ENCODE measurements around the gene FZD8. TPM values are rescaled to one million over a fixed set of nuclear protein-coding genes. Genes with fewer than 3 reads are reported as not detected.
A peak's percentile ranks its signal among the peaks of the same experiment; 100 is the strongest.

FZD8 gene
- polyA plus RNA-seq, 1 donor (not counting 4 experiments of a cell fraction or from before 2014, with no cell fraction given), result 1.5 TPM

DNA sequence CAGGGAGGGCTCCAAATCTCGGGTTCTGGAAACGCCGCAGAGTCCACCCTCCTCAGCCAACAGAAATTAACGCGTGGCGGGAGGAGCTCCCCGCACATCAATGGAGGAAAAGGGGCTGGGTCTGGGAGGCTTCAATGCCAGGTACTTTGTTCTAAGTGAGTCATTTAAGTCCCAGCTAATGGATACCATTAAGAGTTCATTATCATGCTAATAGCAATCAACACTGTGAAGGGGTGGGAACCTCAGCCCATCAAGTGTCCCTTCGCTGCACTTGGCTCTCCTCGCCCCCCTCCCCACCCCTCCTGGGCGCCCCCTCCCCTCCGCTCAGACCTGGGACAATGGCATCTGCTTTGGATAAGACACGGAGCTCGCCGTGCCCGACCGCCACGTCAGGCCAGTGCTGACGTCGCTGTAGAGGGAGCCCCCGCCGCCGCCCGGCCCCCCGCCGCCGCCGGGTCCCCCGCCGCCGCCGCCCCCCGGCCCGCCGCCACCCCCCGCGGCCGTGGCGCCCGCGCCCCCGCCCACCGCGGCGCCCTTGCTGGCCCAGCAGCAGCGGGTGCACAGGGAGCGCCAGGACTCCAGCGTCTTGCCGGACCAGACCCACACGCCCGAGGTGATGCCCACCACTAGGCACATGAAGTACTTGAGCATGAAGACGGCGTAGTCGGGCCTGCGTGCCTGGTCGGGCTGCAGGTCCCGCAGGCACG is 2.9 kb downstream of the FZD8 start:
- dilution Hi-C loops (cut with MboI; ENCODE audit: extremely low pct_ligation_motif_present, low sequenced_read_pairs), result loop anchor here (25.0 kb wide), 1 partner anchor 1148 kb away; no protein-coding TSS in a partner anchor
- no peak for TF ChIP-seq EZH2 (IDR thresholded peaks at IDR 0.05; ENCODE audit: low read length)
- TF ChIP-seq, protein P1, sequence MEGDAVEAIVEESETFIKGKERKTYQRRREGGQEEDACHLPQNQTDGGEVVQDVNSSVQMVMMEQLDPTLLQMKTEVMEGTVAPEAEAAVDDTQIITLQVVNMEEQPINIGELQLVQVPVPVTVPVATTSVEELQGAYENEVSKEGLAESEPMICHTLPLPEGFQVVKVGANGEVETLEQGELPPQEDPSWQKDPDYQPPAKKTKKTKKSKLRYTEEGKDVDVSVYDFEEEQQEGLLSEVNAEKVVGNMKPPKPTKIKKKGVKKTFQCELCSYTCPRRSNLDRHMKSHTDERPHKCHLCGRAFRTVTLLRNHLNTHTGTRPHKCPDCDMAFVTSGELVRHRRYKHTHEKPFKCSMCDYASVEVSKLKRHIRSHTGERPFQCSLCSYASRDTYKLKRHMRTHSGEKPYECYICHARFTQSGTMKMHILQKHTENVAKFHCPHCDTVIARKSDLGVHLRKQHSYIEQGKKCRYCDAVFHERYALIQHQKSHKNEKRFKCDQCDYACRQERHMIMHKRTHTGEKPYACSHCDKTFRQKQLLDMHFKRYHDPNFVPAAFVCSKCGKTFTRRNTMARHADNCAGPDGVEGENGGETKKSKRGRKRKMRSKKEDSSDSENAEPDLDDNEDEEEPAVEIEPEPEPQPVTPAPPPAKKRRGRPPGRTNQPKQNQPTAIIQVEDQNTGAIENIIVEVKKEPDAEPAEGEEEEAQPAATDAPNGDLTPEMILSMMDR (optimal IDR thresholded peaks at IDR 0.05 in 1 of 3, IDR thresholded peaks at IDR 0.05 in 1 of 3, conservative IDR thresholded peaks at IDR 0.05 in 1 of 3; ENCODE audit: extremely low read depth in 1 of 3, insufficient read depth in 2 of 3, low read length in 3 of 3), result no peak
- peaks cover 16% of the 10 kb centered on the region for H3K4me1 ChIP-seq (ENCODE audit: control insufficient read depth, extremely low read depth, insufficient read depth, low read length)
- H3K9ac ChIP-seq (ENCODE audit: control insufficient read depth, extremely low read depth, insufficient read depth, low read length), result no peak overlapping the region
- H2AFZ ChIP-seq (ENCODE audit: control insufficient read depth, low read length), result no peak overlapping the region
- no peaks in the 10 kb centered on the region for H3K9me3 ChIP-seq (ENCODE audit: control insufficient read depth, low read depth, low read length)
- DNase-seq (ENCODE audit: low read depth, low spot score), result no peak
- H3K27ac ChIP-seq (ENCODE audit: control insufficient read depth, insufficient read depth, low read length), result no peak overlapping the region
- H4K20me1 ChIP-seq (ENCODE audit: control insufficient read depth, extremely low read depth, insufficient read depth, low read length), result no peaks in the 10 kb centered on the region
- H3K27me3 ChIP-seq (ENCODE audit: control insufficient read depth, extremely low read depth, insufficient read depth, low read length), result peaks cover 5% of the 10 kb centered on the region
- H3K79me2 ChIP-seq (ENCODE audit: control insufficient read depth, insufficient read depth, low read length), result peaks cover 3% of the 10 kb centered on the region
- no peak overlapping the region for H3K4me2 ChIP-seq (ENCODE audit: control insufficient read depth, extremely low read depth, insufficient read depth, low read depth, low read length)
- peak overlapping the region in 1 of 3 experiments; percentile 34 for H3K4me3 ChIP-seq (ENCODE audit: control insufficient read depth in 2 of 3, extremely low read depth in 1 of 3, insufficient read depth in 2 of 3, low read depth in 1 of 3, low read length in 3 of 3)
- FAIRE-seq, result no peak
- H3K9me1 ChIP-seq (ENCODE audit: control insufficient read depth, extremely low read depth, insufficient read depth, low read length), result no peaks in the 10 kb centered on the region
- no peaks in the 10 kb centered on the region for H3K36me3 ChIP-seq (ENCODE audit: control insufficient read depth in 2 of 2, extremely low read depth in 1 of 2, insufficient read depth in 2 of 2, low read length in 2 of 2)

DNA sequence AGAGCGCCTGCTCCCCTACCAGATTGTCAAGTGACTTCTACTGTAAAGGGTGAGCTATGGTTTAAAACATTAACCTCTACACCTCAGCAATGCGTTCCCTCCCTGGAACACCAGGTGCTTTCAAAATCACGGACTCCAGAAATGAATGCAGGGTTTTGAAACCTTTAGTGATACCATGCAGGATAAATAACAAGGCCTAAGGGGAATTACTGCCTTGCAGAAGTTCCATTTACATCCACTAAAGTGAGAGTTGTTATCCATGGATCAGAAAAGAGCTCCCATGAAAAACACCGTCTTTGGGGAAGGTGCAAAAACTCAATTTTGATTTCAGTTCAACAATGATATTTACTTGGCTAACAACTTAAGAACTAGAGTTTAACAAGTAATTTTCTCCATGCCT is 4.0 kb downstream of the FZD8 start:
- FAIRE-seq, result no peak
- H3K9me1 ChIP-seq (ENCODE audit: control insufficient read depth, extremely low read depth, insufficient read depth, low read length), result no peaks in the 10 kb centered on the region
- no peak overlapping the region for H3K4me2 ChIP-seq (ENCODE audit: control insufficient read depth, extremely low read depth, insufficient read depth, low read depth, low read length)
- peaks cover 3% of the 10 kb centered on the region for H3K27me3 ChIP-seq (ENCODE audit: control insufficient read depth, extremely low read depth, insufficient read depth, low read length)
- no peaks in the 10 kb centered on the region for H3K36me3 ChIP-seq (ENCODE audit: control insufficient read depth in 2 of 2, extremely low read depth in 1 of 2, insufficient read depth in 2 of 2, low read length in 2 of 2)
- no peaks in the 10 kb centered on the region for H4K20me1 ChIP-seq (ENCODE audit: control insufficient read depth, extremely low read depth, insufficient read depth, low read length)
- H3K9ac ChIP-seq (ENCODE audit: control insufficient read depth, extremely low read depth, insufficient read depth, low read length), result no peak overlapping the region
- no peak overlapping the region for H3K27ac ChIP-seq (ENCODE audit: control insufficient read depth, insufficient read depth, low read length)
- dilution Hi-C loops (cut with MboI; ENCODE audit: extremely low pct_ligation_motif_present, low sequenced_read_pairs), result loop anchor here (25.0 kb wide), 1 partner anchor 1149 kb away; no protein-coding TSS in a partner anchor
- H3K9me3 ChIP-seq (ENCODE audit: control insufficient read depth, low read depth, low read length), result no peaks in the 10 kb centered on the region
- H3K4me3 ChIP-seq (ENCODE audit: control insufficient read depth in 2 of 3, extremely low read depth in 1 of 3, insufficient read depth in 2 of 3, low read depth in 1 of 3, low read length in 3 of 3), result no peak overlapping the region
- TF ChIP-seq, protein P1 (optimal IDR thresholded peaks at IDR 0.05 in 1 of 3, IDR thresholded peaks at IDR 0.05 in 1 of 3, conservative IDR thresholded peaks at IDR 0.05 in 1 of 3; ENCODE audit: extremely low read depth in 1 of 3, insufficient read depth in 2 of 3, low read length in 3 of 3), result no peak
- TF ChIP-seq EZH2 (IDR thresholded peaks at IDR 0.05; ENCODE audit: low read length), result no peak
- peaks cover 13% of the 10 kb centered on the region for H3K4me1 ChIP-seq (ENCODE audit: control insufficient read depth, extremely low read depth, insufficient read depth, low read length)
- no peak for DNase-seq (ENCODE audit: low read depth, low spot score)
- no peak overlapping the region for H2AFZ ChIP-seq (ENCODE audit: control insufficient read depth, low read length)
- peaks cover 3% of the 10 kb centered on the region for H3K79me2 ChIP-seq (ENCODE audit: control insufficient read depth, insufficient read depth, low read length)

Measured in keratinocyte (primary cell).